MCF 10A (cell line): ENCODE measurements around the gene ZNF629. TPM values are rescaled to one million over a fixed set of nuclear protein-coding genes. Genes with fewer than 3 reads are reported as not detected.

ENCODE experiments used
- BruUV-seq: library from RNA; stranded (reverse); fragments of 400-500 nt; replicated peaks from 2 replicates; lab custom pipeline; 2021; lab: Mats Ljungman, UMichigan
- CTCF ChIA-PET: fragments of 300-600 bp; sonication (Branson Sonifier 250); formaldehyde crosslinking; extraction: SDS; loops from one replicate; lab custom pipeline; 2021; ENCODE audit warnings: antibody characterized with exemption, inconsistent platforms; lab: Yijun Ruan, JAX
- POLR2A ChIA-PET: fragments of 300-600, 350-650 bp; sonication (Branson Sonifier 250); formaldehyde crosslinking; extraction: SDS; loops from one replicate; lab custom pipeline; 2020; ENCODE audit warnings: antibody characterized with exemption, inconsistent platforms; lab: Yijun Ruan, JAX
- DNase-seq: peaks from one replicate; pipeline ENCODE4 v3.0.0-alpha.2; 2018; ENCODE audit not compliant: unreplicated experiment
- H3K27ac Mint-ChIP-seq: one replicate; pipeline ENCODE4 v1.8.0; 2022; ENCODE audit warnings: mild to moderate bottlenecking, low read depth, mixed read lengths; ENCODE audit not compliant: unreplicated experiment
- H3K27me3 Mint-ChIP-seq: one replicate; pipeline ENCODE4 v1.8.0; 2022; ENCODE audit warnings: mixed read lengths; ENCODE audit not compliant: insufficient read depth, unreplicated experiment
- H3K36me3 Mint-ChIP-seq: one replicate; pipeline ENCODE4 v1.8.0; 2022; ENCODE audit warnings: mild to moderate bottlenecking, moderate library complexity, mixed read lengths; ENCODE audit not compliant: insufficient read depth, unreplicated experiment
- H3K4me1 Mint-ChIP-seq: one replicate; pipeline ENCODE4 v1.8.0; 2022; ENCODE audit warnings: mixed read lengths; ENCODE audit not compliant: insufficient read depth, unreplicated experiment
- H3K4me3 Mint-ChIP-seq: one replicate; pipeline ENCODE4 v1.8.0; 2022; ENCODE audit warnings: mild to moderate bottlenecking, moderate library complexity, mixed read lengths; ENCODE audit not compliant: unreplicated experiment
- H3K9me3 Mint-ChIP-seq: one replicate; pipeline ENCODE4 v1.8.0; 2022; ENCODE audit warnings: mixed read lengths; ENCODE audit not compliant: unreplicated experiment
- CTCF ChIP-seq: fragments of 200-600 bp; IDR thresholded peaks from one replicate; pipeline ENCODE4 v1.8.0; 2022; ENCODE audit warnings: antibody characterized with exemption, mild to moderate bottlenecking; ENCODE audit not compliant: unreplicated experiment
- intact Hi-C: fragments of 100-400 bp; cut with micrococcal nuclease; formaldehyde crosslinking; loops from 2 replicates; pipeline ENCODE4 v1.14.1; 2022
- total RNA-seq: library from RNA; stranded (reverse); gene quantifications from 2 replicates; pipeline ENCODE4 v1.2.3, GENCODE V29; 2022

ZNF629 gene
- total RNA-seq, 1 experiment from 2014 or later = 10.9 TPM

- H3K36me3 Mint-ChIP-seq = peaks cover 60% of the 10 kb centered on the region
- H3K27me3 Mint-ChIP-seq = no peaks in the 10 kb centered on the region
- H3K27ac Mint-ChIP-seq = peak overlapping the region; percentile 82
- ChIA-PET POLR2A (interaction anchor here (0.6 to 2.6 kb wide), 10 partner anchors 9 to 1876 kb away, joined by 3 to 7 read pairs (median 4); partner anchors contain the start of gene ZNF629), CTCF (interaction anchor here (0.5 to 1.1 kb wide), 4 partner anchors 36 to 140 kb away, joined by 3 to 5 read pairs (median 3); no protein-coding TSS in a partner anchor)
- TF ChIP-seq CTCF = no peak
- DNase-seq = no peak
- no peaks in the 10 kb centered on the region for H3K9me3 Mint-ChIP-seq
- peaks cover 17% of the 10 kb centered on the region for H3K4me1 Mint-ChIP-seq
- no TSS peak for BruUV-seq
- intact Hi-C loops = loop anchor here (5.0 kb wide), 1 partner anchor 35 kb away; no protein-coding TSS in a partner anchor
- peak overlapping the region; percentile 85 for H3K4me3 Mint-ChIP-seq
Measured at GRCh38 chr16:30777591-30778297, 9.3 kb downstream of the ZNF629 start.

DNA sequence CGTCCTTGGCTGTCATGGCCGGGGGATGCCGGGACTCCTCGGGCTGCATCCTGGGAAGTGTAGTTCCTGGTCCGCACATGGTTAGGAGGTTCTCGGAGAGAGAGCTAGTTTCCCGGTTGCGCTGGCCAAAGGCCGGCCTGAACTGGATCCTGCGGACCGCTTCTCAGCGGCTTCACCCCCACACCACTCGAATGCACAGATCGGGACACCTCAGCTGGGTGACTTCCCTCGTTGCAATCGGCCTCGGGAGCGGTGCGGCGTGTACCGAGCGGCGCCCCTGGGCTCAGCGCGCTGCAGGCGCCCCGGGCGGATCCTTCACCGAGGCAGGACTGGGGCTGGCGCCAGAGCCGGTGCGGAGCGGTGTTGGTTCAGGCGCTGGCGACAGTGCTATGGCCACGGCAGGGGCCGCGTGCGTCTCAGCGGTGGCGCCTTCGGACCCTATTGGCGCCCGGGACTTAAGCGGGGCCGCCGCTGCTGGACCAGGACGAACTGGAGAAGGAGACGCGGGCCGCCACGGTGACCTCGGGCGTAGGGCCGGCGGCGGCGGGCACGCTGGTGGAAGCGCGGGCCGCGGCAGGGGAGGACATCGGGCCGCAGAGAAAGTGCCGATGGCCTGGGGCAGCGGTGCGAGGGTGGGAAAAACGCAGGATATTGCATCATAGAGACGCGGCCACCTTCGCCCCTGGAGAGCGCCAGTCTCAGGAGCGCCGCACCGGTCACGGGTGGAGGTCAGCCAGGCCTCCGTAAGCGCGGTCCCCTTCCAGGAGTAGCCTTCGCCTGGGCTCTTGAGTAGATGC is 11.4 kb downstream of the ZNF629 start:
- H3K36me3 Mint-ChIP-seq = peaks cover 54% of the 10 kb centered on the region
- BruUV-seq = no TSS peak
- H3K4me1 Mint-ChIP-seq = peaks cover 22% of the 10 kb centered on the region
- no peak for TF ChIP-seq CTCF
- ChIA-PET CTCF (interaction anchor here (1.4 kb wide), 1 partner anchor 39 kb away, joined by 7 read pairs; no protein-coding TSS in a partner anchor), POLR2A (interaction anchor here (0.6 to 3.0 kb wide), 20 partner anchors 10 to 1821 kb away, joined by 3 to 27 read pairs (median 5); partner anchors contain the start of genes KAT8, PHKG2, RNF40 and SRCAP)
- peak overlapping the region; percentile 82 for H3K27ac Mint-ChIP-seq
- peak overlapping the region; percentile 85 for H3K4me3 Mint-ChIP-seq
- peak; percentile 87 for DNase-seq
- no peaks in the 10 kb centered on the region for H3K9me3 Mint-ChIP-seq
- intact Hi-C loops = loop anchor here (5.0 kb wide), 1 partner anchor 37 kb away; no protein-coding TSS in a partner anchor
- H3K27me3 Mint-ChIP-seq = no peaks in the 10 kb centered on the region

DNA sequence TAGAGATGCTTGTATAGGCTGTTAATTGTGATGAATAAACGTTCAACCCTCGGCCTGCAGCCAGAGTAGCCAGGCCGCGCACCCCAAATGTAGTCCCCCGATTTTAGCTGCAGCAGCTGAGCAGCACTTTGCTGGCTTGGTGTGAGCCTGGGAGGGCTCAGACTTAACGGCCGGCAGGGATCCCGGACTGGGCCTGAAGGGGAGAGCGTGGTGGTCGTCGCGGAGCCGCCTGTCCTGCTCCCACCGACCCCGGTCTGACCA is 11.9 kb downstream of the ZNF629 start:
- POLR2A ChIA-PET = interaction anchor here (0.6 to 3.0 kb wide), 19 partner anchors 10 to 1820 kb away, joined by 3 to 27 read pairs (median 5); partner anchors contain the start of genes KAT8, PHKG2, RNF40 and SRCAP
- CTCF ChIA-PET = interaction anchor here (1.4 to 2.0 kb wide), 2 partner anchors 10 to 40 kb away, joined by 5 to 7 read pairs; no protein-coding TSS in a partner anchor
- no peak for TF ChIP-seq CTCF
- Mint-ChIP-seq H3K36me3 (peaks cover 59% of the 10 kb centered on the region), H3K27me3 (no peaks in the 10 kb centered on the region), H3K27ac (peak overlapping the region; percentile 82), H3K9me3 (no peaks in the 10 kb centered on the region), H3K4me1 (peaks cover 22% of the 10 kb centered on the region), H3K4me3 (peak overlapping the region; percentile 85)
- intact Hi-C loops = loop anchor here (5.0 kb wide), 1 partner anchor 37 kb away; no protein-coding TSS in a partner anchor
- BruUV-seq = TSS peak; percentile 15
- DNase-seq = no peak
